Smooth muscle cell (in vitro differentiated cells): ENCODE data around the gene BRD3. TPM values are rescaled to one million over a fixed set of nuclear protein-coding genes. Genes with fewer than 3 reads are reported as not detected.
A peak's percentile ranks its signal among the peaks of the same experiment; 100 is the strongest.

Source experiments
- DNase-seq: peaks from one replicate; lab custom pipeline; 2025; ENCODE audit not compliant: unreplicated experiment; lab: John Stamatoyannopoulos, UW
- H2AFZ ChIP-seq: fragments of 200-600 bp; sonication (generic); 2 replicates; pipeline ENCODE4 v1.6.0; 2016; ENCODE audit warnings: antibody characterized with exemption, low read depth, mild to moderate bottlenecking
- H3F3A ChIP-seq: fragments of 200-600 bp; sonication (generic); 2 replicates; pipeline ENCODE4 v1.6.0; 2017; ENCODE audit warnings: antibody characterized with exemption, low read depth
- H3K27ac ChIP-seq: fragments of 200-600 bp; sonication (generic); 2 replicates; pipeline ENCODE4 v1.5.1; 2016; ENCODE audit warnings: low read depth, mild to moderate bottlenecking
- H3K27me3 ChIP-seq: fragments of 200-600 bp; sonication (generic); 2 replicates; pipeline ENCODE4 v1.6.1; 2016; ENCODE audit warnings: low read depth, mild to moderate bottlenecking
- H3K36me3 ChIP-seq: fragments of 200-600 bp; sonication (generic); 2 replicates; pipeline ENCODE4 v1.5.1; 2016; ENCODE audit warnings: low read depth
- H3K4me1 ChIP-seq: fragments of 200-600 bp; sonication (generic); 2 replicates; pipeline ENCODE4 v1.5.1; 2016; ENCODE audit warnings: low read depth
- H3K4me2 ChIP-seq: fragments of 200-600 bp; sonication (generic); 2 replicates; pipeline ENCODE4 v1.6.0; 2016; ENCODE audit warnings: mild to moderate bottlenecking
- H3K4me3 ChIP-seq: fragments of 200-600 bp; sonication (generic); 2 replicates; pipeline ENCODE4 v1.5.1; 2016; ENCODE audit warnings: mild to moderate bottlenecking
- H3K79me2 ChIP-seq: fragments of 200-600 bp; sonication (generic); 2 replicates; pipeline ENCODE4 v1.6.0; 2016; ENCODE audit warnings: low read depth, mild to moderate bottlenecking
- H3K9ac ChIP-seq: fragments of 200-600 bp; sonication (generic); 2 replicates; pipeline ENCODE4 v1.6.0; 2016; ENCODE audit warnings: low read depth
- H3K9me3 ChIP-seq: fragments of 200-600 bp; sonication (generic); replicated peaks from 2 replicates; pipeline ENCODE4 v1.5.1; 2016; ENCODE audit warnings: low read depth
- H4K20me1 ChIP-seq: fragments of 200-600 bp; sonication (generic); 2 replicates; pipeline ENCODE4 v1.6.0; 2016; ENCODE audit warnings: low read depth
- CTCF ChIP-seq: fragments of 200-600 bp; sonication (generic); IDR thresholded peaks from 2 replicates; pipeline ENCODE4 v1.5.1; 2017; ENCODE audit warnings: borderline replicate concordance, mild to moderate bottlenecking, antibody characterized with exemption; ENCODE audit not compliant: insufficient read depth, poor library complexity, severe bottlenecking
- WGBS: methylation state at CpG from one replicate; pipeline ENCODE4 v1.1.7; 2016; ENCODE audit warnings: low lambda C conversion rate; 5-methylcytosine and 5-hydroxymethylcytosine counted together
- polyA plus RNA-seq: library from polyadenylated mRNA; unstranded; fragments of >200 nt; fragmentation: Nextera tagmentation; extraction: Ambion mirVana; gene quantifications from 2 replicates; pipeline ENCODE4 v1.2.1, GENCODE V29; 2016
- total RNA-seq: library from RNA; depleted of rRNA; stranded (reverse); fragments of >200 nt; gene quantifications from 2 replicates; pipeline ENCODE4 v1.2.3, GENCODE V29; 2014

The BRD3 gene
- total and polyA plus RNA-seq, 2 experiments from 2014 or later: 9.2 to 34.1 TPM

- Histone ChIP-seq H2AFZ (no peak overlapping the region), H3K9ac (no peak overlapping the region), H3K9me3 (no peaks in the 10 kb centered on the region), H3K27ac (peak overlapping the region; percentile 6), H4K20me1 (peaks cover 62% of the 10 kb centered on the region), H3F3A (peaks cover 8% of the 10 kb centered on the region), H3K36me3 (no peaks in the 10 kb centered on the region), H3K27me3 (peaks cover 2% of the 10 kb centered on the region), H3K4me2 (peak overlapping the region; percentile 98), H3K4me3 (peak overlapping the region; percentile 89), H3K79me2 (peaks cover 62% of the 10 kb centered on the region), H3K4me1 (no peaks in the 10 kb centered on the region)
- no peak for DNase-seq
- WGBS: 46% methylated on average over 27 of the region's 28 CpGs
- TF ChIP-seq CTCF: no peak
Measured at GRCh38 chr9:134065612-134066419, 2.0 kb downstream of the BRD3 start.

- H3K36me3 ChIP-seq: no peaks in the 10 kb centered on the region
- peaks cover 2% of the 10 kb centered on the region for H3K27me3 ChIP-seq
- H3K9me3 ChIP-seq: no peaks in the 10 kb centered on the region
- H4K20me1 ChIP-seq: peaks cover 73% of the 10 kb centered on the region
- 92% methylated on average over 7 of the region's 7 CpGs for WGBS
- no peak for TF ChIP-seq CTCF
- H2AFZ ChIP-seq: no peak overlapping the region
- no peak overlapping the region for H3K4me3 ChIP-seq
- H3K79me2 ChIP-seq: peaks cover 71% of the 10 kb centered on the region
- no peak overlapping the region for H3K27ac ChIP-seq
- H3K4me2 ChIP-seq: no peak overlapping the region
- H3K9ac ChIP-seq: no peak overlapping the region
- peaks cover 8% of the 10 kb centered on the region for H3F3A ChIP-seq
- no peak for DNase-seq
- H3K4me1 ChIP-seq: no peaks in the 10 kb centered on the region
Measured at GRCh38 chr9:134064711-134065110, 3.1 kb downstream of the BRD3 start.

- 93% methylated on average over 29 of the region's 29 CpGs for WGBS
Measured at GRCh38 chr9:134063571-134064450, 4.0 kb downstream of the BRD3 start.

More at GRCh38 chr9:134063571-134064450, 4.0 kb downstream of the BRD3 start:
- H3K4me3 ChIP-seq: no peak overlapping the region
- no peaks in the 10 kb centered on the region for H3K9me3 ChIP-seq
- no peaks in the 10 kb centered on the region for H3K4me1 ChIP-seq
- H3K4me2 ChIP-seq: no peak overlapping the region
- H2AFZ ChIP-seq: no peak overlapping the region
- peaks cover 80% of the 10 kb centered on the region for H3K79me2 ChIP-seq
- H3K27ac ChIP-seq: no peak overlapping the region
- no peak for TF ChIP-seq CTCF
- H3K9ac ChIP-seq: no peak overlapping the region
- H3K27me3 ChIP-seq: no peaks in the 10 kb centered on the region
- H3K36me3 ChIP-seq: no peaks in the 10 kb centered on the region
- H4K20me1 ChIP-seq: peaks cover 82% of the 10 kb centered on the region
- no peak for DNase-seq
- H3F3A ChIP-seq: peaks cover 8% of the 10 kb centered on the region
